Measurements from ENCODE around the gene LDLRAD3.

- TF ChIP-seq CTCF (IDR thresholded peaks at IDR 0.05; ENCODE audit: insufficient read depth, low read depth, low read length) (no peak), EZH2 (IDR thresholded peaks at IDR 0.05; ENCODE audit: insufficient read depth, low read length) (no peak)
These were observed 303.6 kb downstream of the LDLRAD3 start for GRCh38 chr11:36247493-36247892.
